Astrocyte of the spinal cord (primary cell): Measurements from ENCODE around the gene CDKN1A.
A peak's percentile ranks its signal among the peaks of the same experiment; 100 is the strongest.

ENCODE experiments used
- DNase-seq: peaks from one replicate; pipeline ENCODE4 v3.0.0; 2011; ENCODE audit warnings: low read depth, low spot score
- H3K4me3 ChIP-seq: 2 replicates; pipeline ENCODE4 v1.5.1; 2011; ENCODE audit warnings: low read depth, mild to moderate bottlenecking, low read length, moderate library complexity
- CTCF ChIP-seq: IDR thresholded peaks from 2 replicates; pipeline ENCODE4 v1.5.1; 2012; ENCODE audit warnings: low read depth, mild to moderate bottlenecking, low read length, inconsistent platforms
- in situ Hi-C: cut with HindIII; loops from 2 replicates; pipeline ENCODE4 v1.10.0; 2017; ENCODE audit warnings: low sequenced_read_pairs

The CDKN1A gene

GRCh38 chr6:36676141-36677058 is 2.1 kb upstream of the CDKN1A start:
- DNase-seq, result peak; percentile 53
- in situ Hi-C loops, result no loop called here
- H3K4me3 ChIP-seq, result no peak overlapping the region
- no peak for TF ChIP-seq CTCF

- no peak for TF ChIP-seq CTCF
- DNase-seq, result peak; percentile 35
- in situ Hi-C loops, result no loop called here
- H3K4me3 ChIP-seq, result no peak overlapping the region
Measured at GRCh38 chr6:36677059-36677749, 1.3 kb upstream of the CDKN1A start.

GRCh38 chr6:36677753-36678487 is 594 bp upstream of the CDKN1A start:
- TF ChIP-seq CTCF, result no peak
- DNase-seq, result no peak
- no peak overlapping the region for H3K4me3 ChIP-seq
- in situ Hi-C loops, result no loop called here

GRCh38 chr6:36679043-36679833 is 724 bp downstream of the CDKN1A start:
- peak; percentile 51 for DNase-seq
- TF ChIP-seq CTCF, result no peak
- H3K4me3 ChIP-seq, result peak overlapping the region; percentile 98
- in situ Hi-C loops, result no loop called here

- in situ Hi-C loops, result no loop called here
- TF ChIP-seq CTCF, result no peak
- H3K4me3 ChIP-seq, result peak overlapping the region; percentile 98
- no peak for DNase-seq
Measured at GRCh38 chr6:36682328-36683144, 4.0 kb downstream of the CDKN1A start.
